Inflammatory macrophage treated with lipopolysaccharide for 4 hours (primary cell): Measurements from ENCODE around the gene KAT6B.

Source experiments
- DNase-seq: peaks from one replicate; pipeline ENCODE4 v3.0.0-alpha.2; 2020

Gene KAT6B

GRCh38 chr10:74957285-74957961, 131.0 kb downstream of the KAT6B start:
- DNase-seq = no peak

- DNase-seq = no peak
Measured at GRCh38 chr10:74958316-74958715, 131.9 kb downstream of the KAT6B start.

GRCh38 chr10:74960670-74961069, 134.3 kb downstream of the KAT6B start:
- no peak for DNase-seq

DNA sequence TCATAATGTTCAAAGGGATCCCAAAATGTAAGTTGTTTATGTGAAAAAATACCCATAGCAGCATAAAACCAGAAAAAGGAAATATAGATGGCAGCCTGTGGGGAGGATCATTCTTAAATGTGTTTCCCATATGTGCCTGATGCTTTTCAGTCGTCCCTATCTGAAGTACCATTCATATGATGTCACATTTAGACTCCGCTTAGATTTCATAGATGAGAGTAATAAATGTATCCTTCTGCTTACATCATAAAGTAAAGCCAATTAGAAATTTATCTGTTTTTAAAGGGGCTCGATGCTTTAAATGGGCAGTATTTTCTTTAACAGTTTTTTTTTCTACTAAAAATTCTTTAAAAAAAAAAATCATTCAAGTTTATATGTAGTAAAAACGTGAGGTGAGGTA, 136.1 kb downstream of the KAT6B start:
- DNase-seq = no peak

DNA sequence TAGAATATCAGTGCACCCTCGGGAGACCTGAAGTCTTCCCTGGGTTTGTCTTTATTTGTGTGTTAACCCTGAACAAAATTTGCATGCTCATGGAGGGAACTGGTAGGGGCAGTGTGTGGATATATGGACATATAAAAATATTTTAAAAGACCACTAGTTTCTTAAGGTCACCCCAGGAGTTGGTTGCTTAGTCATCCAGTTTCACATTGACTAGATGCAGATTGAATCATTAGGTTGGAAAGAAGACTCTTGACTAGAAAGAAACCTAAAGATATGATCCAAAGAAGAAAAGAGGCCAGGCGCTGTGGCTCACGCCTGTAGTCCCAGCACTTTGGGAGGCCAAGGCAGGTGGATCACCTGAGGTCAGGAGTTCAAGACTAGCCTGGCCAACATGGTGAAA, 137.1 kb downstream of the KAT6B start:
- no peak for DNase-seq

- DNase-seq = peak; percentile 21
Measured at GRCh38 chr10:74967911-74968666, 141.7 kb downstream of the KAT6B start.

DNA sequence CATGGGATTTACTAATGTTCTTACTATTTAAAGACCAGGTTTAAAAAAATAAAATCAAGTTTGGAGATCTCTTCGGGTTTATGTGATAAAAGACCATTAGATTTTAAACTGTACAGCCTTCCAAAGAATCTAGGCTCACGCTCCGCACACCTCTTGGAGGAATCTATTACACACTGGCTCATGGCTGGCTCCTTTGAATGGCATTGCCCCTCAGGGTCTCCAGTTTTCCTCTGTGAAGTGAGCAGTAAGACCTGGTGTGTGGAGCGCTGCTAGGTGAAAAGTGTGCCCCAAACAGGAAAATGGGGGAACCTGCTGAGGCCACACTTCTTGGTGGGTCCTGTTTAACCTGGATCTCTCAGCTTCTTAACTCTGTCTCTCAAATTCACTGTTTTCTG, 142.3 kb downstream of the KAT6B start:
- DNase-seq = no peak

DNA sequence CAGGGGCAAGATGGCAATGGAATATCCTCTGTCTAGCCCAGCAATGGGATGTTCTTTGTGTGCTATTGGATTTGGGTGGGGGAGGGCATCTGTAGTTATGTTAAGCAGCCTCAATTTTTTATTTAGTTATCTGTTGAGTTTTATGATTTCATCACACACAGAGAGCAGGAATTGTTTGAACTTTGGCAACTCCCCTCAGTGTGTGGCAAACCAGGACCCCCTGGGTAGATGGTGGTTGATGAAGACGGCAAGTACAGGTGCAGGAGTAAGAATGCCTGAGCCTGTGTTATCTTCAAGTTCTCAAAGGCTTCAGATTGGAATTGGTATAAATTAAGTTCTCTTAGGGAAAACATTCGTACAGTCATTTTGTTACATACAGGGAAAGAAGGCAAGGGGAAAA, 142.7 kb downstream of the KAT6B start:
- DNase-seq = no peak

- no peak for DNase-seq
Measured at GRCh38 chr10:74969530-74969929, 143.1 kb downstream of the KAT6B start.

DNA sequence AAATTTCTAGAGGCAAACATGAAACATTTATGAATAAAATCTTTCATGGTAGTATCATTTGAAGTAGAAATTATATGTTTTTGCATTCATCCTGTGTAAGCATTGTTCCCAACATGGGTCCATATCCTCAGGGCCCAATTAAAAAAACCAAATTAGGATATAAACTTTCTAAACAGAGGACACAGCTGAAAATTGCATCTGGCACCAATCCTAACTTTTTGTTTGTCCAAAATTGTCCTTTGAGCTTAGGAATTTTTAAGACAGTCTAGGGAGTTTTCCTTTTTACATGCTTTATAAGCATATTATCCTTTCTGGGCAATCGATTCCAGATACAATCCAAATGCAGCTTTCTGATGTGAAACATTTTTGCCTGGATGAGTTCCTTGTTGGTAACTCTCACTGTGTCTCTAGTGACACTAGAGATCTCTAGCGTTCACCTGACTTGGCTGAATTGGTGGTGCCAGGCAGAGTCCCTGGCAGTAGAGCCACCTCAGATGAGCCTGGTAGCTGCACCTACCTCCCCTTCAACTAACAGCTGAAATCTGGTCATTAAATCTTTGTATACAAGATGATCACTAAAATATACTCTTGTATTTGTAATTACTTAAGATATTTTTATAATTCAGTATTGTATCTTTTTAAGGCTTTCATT, 147.5 kb downstream of the KAT6B start:
- DNase-seq = no peak

DNA sequence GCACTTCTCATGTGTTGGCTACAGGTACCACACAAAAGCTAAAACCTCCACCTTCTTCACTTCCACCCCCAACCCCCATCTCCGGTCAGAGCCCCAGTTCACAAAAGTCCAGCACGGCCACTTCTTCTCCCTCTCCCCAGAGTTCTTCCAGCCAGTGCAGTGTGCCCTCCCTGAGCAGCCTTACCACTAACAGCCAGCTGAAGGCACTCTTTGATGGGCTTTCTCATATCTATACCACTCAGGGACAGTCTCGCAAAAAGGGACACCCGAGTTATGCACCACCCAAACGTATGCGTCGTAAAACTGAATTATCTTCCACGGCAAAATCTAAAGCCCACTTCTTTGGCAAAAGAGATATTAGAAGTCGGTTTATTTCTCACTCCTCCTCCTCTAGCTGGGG, 149.4 kb downstream of the KAT6B start:
- no peak for DNase-seq

- no peak for DNase-seq
Measured at GRCh38 chr10:74976565-74976964, 150.2 kb downstream of the KAT6B start.

DNA sequence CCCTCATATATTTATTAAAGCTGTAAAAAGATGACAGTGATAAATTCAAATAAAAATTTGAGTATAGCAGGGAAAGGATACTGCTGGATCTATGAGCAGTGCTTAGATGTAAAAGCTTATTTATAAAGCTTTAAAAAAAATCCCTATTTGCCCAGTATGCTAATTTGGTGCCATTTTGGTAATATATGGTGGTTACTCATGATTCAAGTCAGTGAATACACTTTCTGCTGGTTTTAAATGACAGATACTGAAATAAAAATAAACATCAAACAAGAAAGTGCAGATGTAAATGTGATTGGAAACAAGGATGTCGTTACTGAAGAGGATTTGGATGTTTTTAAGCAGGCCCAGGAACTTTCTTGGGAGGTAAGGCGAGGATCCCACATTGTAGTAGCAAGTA, 150.7 kb downstream of the KAT6B start:
- DNase-seq = no peak

- DNase-seq = no peak
Measured at GRCh38 chr10:74977913-74978847, 151.8 kb downstream of the KAT6B start.

GRCh38 chr10:74981831-74982633, 155.6 kb downstream of the KAT6B start:
- no peak for DNase-seq

- DNase-seq = no peak
Measured at GRCh38 chr10:74982634-74982982, 156.2 kb downstream of the KAT6B start.

GRCh38 chr10:74983383-74983782, 157.0 kb downstream of the KAT6B start:
- no peak for DNase-seq

DNA sequence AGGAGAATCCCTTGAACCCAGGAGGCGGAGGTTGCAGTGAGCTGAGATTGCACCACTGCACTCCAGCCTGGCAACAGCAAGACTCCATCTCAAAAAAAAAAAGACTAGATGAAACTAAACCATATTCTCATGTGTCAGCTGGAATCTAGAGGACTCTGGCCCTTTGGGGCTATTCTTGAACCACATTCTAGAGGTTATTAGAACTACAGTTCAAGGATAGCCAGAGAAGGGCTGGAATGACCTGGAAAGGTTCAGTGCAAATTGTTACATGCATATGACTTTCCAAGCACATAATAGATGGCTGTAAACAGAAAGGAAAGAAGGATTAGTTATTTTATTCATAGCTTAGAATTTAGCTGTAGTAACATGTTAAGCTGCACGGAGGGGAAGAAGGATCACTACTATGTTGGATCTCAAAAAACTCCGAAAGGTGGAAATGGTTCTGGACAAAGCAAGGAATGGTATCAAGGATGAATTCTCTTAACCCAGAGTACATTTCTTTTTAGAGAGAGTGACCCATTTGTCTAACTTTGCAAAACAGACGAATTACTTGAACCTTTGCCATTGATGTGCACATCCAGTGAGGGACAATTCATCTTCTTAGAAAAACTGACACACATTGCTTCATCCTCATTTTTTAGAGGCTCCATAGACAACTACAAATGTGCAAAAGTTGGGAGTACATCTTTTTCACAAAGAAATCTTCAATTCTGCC, 161.1 kb downstream of the KAT6B start:
- DNase-seq = no peak

DNA sequence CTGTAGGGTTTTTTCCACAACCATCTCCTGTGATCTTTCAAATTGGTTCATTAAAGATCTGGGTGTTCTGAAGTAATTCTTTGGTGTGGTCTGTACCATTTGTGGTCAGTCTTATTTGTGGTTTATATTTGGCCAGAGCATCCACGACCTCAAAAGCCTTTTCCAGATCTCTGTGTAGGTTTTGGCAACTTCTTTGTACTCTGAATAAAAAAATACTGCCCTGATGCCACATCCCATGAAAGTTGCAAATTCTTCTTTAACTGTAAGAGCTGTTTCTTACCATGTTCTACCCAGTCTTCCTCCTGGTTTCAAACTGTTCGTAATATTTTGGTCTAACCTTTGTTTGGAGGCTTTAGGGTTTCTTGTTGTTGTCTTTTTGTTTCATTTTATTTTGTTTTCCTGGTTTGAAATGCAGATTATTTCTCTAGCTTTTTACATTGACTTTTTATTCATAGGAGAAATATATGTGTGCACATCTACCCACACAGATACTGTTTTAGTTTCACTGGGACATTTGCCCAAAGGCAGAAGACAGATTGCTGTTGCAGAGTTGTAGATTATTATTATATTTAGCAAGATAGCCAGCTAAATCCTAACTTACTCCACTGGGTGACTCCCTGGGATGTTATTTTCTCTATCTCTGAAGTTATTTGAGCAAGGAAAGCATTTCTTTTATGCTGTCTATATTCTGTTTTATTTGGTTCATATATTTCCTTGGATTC, 161.8 kb downstream of the KAT6B start:
- DNase-seq = no peak

DNA sequence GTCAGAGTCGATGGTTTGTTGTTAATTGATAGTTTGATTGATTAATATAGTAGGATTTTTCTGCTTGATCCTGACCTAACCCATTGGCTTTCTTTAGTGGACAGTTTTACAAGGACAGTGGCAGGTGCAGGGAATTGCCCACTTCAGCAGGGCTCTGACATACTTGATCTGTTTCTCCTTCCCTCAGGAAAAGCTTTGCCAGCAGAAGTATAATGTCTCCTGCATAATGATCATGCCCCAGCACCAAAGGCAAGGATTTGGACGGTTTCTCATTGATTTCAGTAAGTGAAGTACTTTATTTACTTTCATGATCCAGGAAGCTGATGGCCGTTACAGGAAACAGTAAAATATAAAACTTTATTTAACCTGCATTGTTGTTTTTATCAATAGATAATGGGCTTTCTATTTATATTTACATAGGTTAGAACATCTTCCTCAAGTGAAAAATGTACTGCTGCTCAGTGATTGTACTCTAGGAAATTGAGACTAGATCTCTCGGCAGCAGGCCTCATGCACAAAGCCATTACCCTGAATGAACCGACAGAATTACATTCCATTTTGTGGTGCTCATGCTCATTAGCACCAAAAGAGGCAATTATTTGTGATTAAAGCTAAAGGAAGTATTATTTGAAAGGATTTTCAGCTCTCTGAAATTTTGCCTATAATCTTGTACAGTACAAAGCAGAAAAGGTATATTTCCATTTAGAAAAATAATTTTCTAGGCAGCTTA, 162.6 kb downstream of the KAT6B start:
- no peak for DNase-seq
